Measurements from ENCODE around the gene CAPN5. TPM values are rescaled to one million over a fixed set of nuclear protein-coding genes. Genes with fewer than 3 reads are reported as not detected.

Gene CAPN5
- total RNA-seq, 2 experiments from 2014 or later, result 0.88 to 1.1 TPM

DNA sequence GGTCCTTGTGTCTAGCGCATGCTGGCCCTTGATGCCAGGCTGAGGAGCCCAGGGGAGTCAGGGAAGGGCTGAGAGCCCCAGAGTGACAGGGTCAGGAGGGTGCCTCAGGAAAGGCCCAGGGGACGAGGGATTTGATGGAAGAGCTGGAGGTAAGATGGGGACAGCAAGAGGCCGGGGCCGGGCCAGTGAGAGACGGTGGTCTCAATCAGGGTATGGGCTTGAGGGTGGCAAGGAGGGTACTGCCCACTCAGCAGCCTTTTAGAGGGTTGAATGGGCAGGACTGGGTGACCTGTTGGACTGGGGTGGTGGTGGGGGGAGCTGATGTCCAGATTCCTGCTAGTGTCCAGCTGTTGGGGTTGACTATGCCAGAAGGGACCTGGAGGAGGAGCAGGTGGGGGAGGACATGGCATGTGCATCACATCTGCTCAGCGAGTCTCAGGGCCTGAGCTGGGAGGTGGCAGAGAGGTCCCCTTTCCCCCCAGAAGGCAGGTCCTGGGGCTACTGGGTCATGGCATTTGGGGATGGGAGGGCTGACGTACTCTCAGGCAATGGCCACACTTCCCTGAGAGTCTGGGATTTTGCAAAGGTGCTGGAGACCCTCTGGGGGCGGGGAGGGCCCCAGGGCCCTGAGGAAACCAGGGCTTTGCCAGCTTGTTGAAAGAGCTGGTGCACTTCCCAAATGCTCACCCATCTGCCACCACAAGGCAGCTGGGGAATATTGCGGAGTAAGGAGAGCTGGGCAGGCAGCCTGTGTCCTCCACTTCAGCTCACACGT is 79.7 kb downstream of the CAPN5 start:
- CTCF ChIA-PET, result interaction anchor here (0.9 to 3.5 kb wide), 5 partner anchors 19 to 402 kb away, joined by 3 to 22 read pairs (median 3); no protein-coding TSS in a partner anchor
- Mint-ChIP-seq H3K36me3 (no peaks in the 10 kb centered on the region), H3K9me3 (no peaks in the 10 kb centered on the region), H3K4me3 (no peak overlapping the region), H3K4me1 (ENCODE audit: low read depth) (peaks cover 12% of the 10 kb centered on the region), H3K27me3 (no peaks in the 10 kb centered on the region), H3K27ac (no peak overlapping the region)
- POLR2A ChIA-PET, result no interaction called here
- DNase-seq, result no peak
- intact Hi-C loops (cut with micrococcal nuclease), result no loop called here

DNA sequence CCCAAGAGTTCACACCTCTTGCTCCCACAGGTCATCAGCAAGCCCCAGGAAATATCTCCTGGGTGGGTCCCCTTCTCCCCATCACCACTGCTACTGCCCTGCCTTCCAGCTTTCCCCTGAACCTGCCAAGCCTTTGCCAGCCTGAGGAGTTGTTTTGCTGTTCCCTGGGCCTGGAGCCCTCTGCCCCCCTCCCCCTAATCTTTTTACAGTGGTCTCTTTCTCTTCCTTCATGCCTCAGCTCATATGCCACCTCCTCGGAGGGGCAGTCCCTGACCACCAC is 80.2 kb downstream of the CAPN5 start:
- no peaks in the 10 kb centered on the region for H3K36me3 Mint-ChIP-seq
- intact Hi-C loops (cut with micrococcal nuclease), result no loop called here
- no peak overlapping the region for H3K27ac Mint-ChIP-seq
- ChIA-PET CTCF (interaction anchor here (0.9 to 3.5 kb wide), 4 partner anchors 20 to 401 kb away, joined by 3 to 22 read pairs (median 4); no protein-coding TSS in a partner anchor), POLR2A (no interaction called here)
- no peaks in the 10 kb centered on the region for H3K27me3 Mint-ChIP-seq
- H3K4me1 Mint-ChIP-seq (ENCODE audit: low read depth), result peaks cover 17% of the 10 kb centered on the region
- DNase-seq, result no peak
- no peaks in the 10 kb centered on the region for H3K9me3 Mint-ChIP-seq
- H3K4me3 Mint-ChIP-seq, result no peak overlapping the region

DNA sequence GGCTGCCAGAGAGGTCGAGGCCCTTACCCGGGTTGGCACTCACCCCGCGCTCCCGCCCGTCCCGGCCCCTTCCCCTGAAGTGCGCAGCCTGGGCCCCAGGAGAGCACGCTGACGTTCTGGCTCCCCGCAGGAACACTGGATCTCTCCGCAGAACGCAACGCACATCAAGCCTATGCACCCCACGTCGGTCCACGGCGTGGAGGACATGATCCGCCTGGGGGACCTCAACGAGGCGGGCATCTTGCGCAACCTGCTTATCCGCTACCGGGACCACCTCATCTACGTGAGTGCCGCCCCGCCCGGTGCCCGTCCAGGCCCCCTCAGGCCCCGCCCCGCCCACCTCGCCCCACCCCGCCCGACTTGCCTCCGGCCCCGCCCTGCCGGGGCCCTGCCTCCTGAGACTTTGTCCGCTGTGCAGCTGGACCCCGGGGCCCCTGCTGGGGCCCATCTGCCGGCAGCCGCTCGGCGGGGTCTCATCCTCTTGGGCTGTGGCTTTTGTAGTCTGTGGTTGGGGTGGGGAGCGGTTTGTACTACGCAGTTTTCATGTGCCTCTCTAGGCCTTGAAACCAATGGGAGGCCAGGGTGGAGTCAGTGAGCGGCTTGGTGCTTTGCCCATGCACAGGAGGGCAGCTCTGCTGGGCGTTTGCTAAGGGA is 81.0 kb downstream of the CAPN5 start:
- Mint-ChIP-seq H3K27ac (peak overlapping the region; percentile 10), H3K36me3 (no peaks in the 10 kb centered on the region), H3K27me3 (peaks cover 3% of the 10 kb centered on the region), H3K9me3 (no peaks in the 10 kb centered on the region), H3K4me3 (peak overlapping the region; percentile 46), H3K4me1 (ENCODE audit: low read depth) (peaks cover 26% of the 10 kb centered on the region)
- CTCF ChIA-PET, result interaction anchor here (0.7 to 3.5 kb wide), 3 partner anchors 21 to 40 kb away, joined by 3 to 22 read pairs (median 4); no protein-coding TSS in a partner anchor
- POLR2A ChIA-PET, result no interaction called here
- DNase-seq, result peak; percentile 47
- intact Hi-C loops (cut with micrococcal nuclease), result no loop called here

DNA sequence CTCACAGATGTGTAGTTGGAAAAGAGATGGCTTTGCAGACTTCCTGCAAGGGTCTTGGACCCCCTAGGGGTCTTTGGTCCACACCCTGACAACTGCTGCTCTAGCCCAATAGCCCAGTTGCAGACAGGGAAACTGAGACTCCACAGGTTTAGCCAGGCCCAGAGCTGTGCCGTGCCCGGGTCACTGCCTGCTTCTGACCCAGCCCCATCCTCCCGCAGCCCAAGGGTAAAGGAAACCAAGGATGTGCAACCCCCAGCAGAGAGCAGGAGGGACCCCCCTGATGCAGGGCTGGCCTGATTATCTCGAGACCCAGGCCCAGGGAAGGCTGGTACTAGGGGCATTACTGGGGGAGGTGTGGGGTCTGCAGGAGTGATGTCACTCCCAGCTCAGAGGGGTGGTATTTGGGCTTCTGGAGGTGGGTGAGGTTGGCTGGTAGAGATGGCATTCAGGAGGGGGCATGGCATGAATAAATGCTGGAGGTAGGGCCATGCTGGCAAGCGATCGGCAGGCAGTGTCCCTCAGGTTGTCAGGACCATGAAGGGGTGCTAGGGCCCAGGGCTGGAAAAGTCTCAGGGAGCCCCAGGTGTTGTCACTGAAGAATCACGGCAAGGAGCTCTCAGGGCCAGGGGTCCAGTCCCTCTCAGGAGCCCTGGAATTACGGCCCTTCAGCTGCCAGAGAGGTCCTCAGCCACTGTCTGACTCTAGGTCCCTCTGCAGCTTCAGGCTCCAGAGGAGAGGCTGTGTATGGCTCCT is 82.4 kb downstream of the CAPN5 start:
- H3K4me3 Mint-ChIP-seq, result no peak overlapping the region

DNA sequence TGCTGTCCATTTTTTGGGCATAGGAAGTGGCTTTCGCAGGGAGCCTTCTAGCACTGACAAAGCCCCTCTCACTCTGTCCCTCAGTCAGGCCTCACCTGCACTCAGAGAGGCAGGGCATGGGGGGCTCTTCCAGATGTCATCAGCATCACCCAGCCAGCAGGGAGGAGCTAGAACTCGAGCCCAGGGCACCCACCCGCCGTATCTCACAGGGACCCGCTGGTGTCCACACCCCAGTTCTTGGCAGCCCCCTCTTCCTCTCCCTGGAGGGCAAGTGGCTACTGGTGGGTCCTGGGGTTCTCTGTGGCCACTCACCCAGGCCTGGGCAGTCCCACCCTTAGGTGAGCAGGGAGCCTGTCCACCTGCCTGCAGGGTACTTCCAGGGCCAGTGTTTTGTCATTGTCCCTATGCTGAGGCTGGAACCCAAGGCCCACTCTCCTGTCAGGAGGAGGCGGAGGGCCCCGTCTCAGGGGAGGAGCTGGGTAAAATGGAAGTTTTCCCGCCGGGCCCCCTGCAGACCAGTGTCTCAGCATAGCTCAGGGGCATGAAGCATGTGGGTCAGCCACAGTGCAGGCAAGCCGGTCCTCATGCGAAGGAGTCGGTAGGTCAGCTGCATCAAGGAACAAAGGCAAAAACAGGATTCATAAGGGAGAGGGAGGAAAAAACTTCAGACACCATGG is 83.1 kb downstream of the CAPN5 start:
- intact Hi-C loops (cut with micrococcal nuclease), result loop anchor here (5.0 kb wide), 1 partner anchor 37 kb away; no protein-coding TSS in a partner anchor
- ChIA-PET POLR2A (no interaction called here), CTCF (interaction anchor here (1.1 kb wide), 1 partner anchor 23 kb away, joined by 3 read pairs; no protein-coding TSS in a partner anchor)
- no peak overlapping the region for H3K4me3 Mint-ChIP-seq
- no peak for DNase-seq
- peaks cover 33% of the 10 kb centered on the region for H3K4me1 Mint-ChIP-seq (ENCODE audit: low read depth)
- H3K36me3 Mint-ChIP-seq, result no peaks in the 10 kb centered on the region
- no peaks in the 10 kb centered on the region for H3K9me3 Mint-ChIP-seq
- H3K27me3 Mint-ChIP-seq, result peaks cover 3% of the 10 kb centered on the region
- no peak overlapping the region for H3K27ac Mint-ChIP-seq

More for the DNA sequence above, 82.4 kb downstream of the CAPN5 start:
- ChIA-PET POLR2A (no interaction called here), CTCF (no interaction called here)
- no peak overlapping the region for H3K27ac Mint-ChIP-seq
- H3K27me3 Mint-ChIP-seq, result peaks cover 3% of the 10 kb centered on the region
- intact Hi-C loops (cut with micrococcal nuclease), result no loop called here
- DNase-seq, result no peak
- H3K9me3 Mint-ChIP-seq, result no peaks in the 10 kb centered on the region
- H3K4me1 Mint-ChIP-seq (ENCODE audit: low read depth), result peaks cover 30% of the 10 kb centered on the region
- no peaks in the 10 kb centered on the region for H3K36me3 Mint-ChIP-seq

DNA sequence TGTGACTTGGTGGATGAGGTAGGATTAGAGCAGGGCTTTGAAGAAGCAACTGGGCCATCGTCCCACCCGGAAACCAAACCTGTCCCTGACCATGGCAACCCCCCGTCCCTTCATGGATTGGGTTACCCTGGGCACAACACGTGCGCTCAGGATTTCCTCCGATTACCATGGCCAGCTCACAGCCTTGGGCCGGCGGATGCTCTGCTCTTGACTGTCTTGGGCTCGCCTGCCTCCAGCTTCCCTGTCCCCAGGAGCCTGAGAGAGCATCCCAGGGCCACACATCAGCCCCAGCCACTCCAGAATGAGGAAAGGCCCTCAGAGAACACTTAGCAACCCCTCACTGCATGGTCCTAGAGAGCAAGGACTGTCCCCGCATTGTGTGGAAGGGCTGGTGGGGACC is 84.1 kb downstream of the CAPN5 start:
- peaks cover 33% of the 10 kb centered on the region for H3K4me1 Mint-ChIP-seq (ENCODE audit: low read depth)
- intact Hi-C loops (cut with micrococcal nuclease), result loop anchor here (5.0 kb wide), 1 partner anchor 36 kb away; no protein-coding TSS in a partner anchor
- peaks cover 3% of the 10 kb centered on the region for H3K27me3 Mint-ChIP-seq
- H3K27ac Mint-ChIP-seq, result no peak overlapping the region
- DNase-seq, result no peak
- POLR2A ChIA-PET, result no interaction called here
- H3K36me3 Mint-ChIP-seq, result no peaks in the 10 kb centered on the region
- CTCF ChIA-PET, result interaction anchor here (1.1 to 1.4 kb wide), 3 partner anchors 24 to 59 kb away, joined by 3 to 6 read pairs (median 4); no protein-coding TSS in a partner anchor
- H3K4me3 Mint-ChIP-seq, result no peak overlapping the region
- no peaks in the 10 kb centered on the region for H3K9me3 Mint-ChIP-seq

DNA sequence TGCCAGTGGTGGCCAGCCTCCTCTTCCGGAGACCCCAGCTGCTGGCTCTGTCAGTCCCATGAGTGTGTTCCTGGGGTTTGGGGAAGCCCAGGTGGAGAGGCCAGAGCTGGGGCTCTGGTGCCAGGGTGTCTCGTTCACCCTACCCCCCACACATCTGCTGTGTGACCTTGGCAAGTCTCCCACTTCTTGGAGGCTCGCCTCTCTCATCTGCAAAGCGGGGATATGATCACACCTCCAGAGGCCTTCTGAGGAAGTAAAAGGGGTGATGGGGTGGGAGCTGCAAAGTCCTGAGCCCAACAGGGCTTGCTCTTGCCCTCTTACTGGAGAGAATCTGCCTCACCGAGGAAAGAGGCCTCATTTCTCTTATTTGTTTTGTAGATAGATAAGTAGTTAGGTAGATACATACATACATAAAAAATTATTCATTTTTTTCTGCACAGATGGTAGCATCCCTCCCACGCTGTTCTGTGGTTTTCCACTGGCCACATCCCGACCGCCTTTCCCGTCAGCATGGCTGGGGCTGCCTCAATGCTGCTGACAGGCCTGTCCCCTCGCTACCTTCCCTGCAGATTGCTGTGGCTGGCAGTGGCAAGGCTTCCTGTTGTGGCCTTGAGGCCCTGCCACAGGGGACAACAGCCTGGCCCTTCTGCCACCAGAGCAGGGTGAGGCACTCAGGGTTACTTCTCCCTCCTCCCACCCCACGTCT is 85.2 kb downstream of the CAPN5 start:
- H3K4me1 Mint-ChIP-seq (ENCODE audit: low read depth), result peaks cover 33% of the 10 kb centered on the region
- ChIA-PET CTCF (interaction anchor here (1.1 to 1.4 kb wide), 2 partner anchors 25 to 61 kb away, joined by 4 to 6 read pairs; no protein-coding TSS in a partner anchor), POLR2A (no interaction called here)

DNA sequence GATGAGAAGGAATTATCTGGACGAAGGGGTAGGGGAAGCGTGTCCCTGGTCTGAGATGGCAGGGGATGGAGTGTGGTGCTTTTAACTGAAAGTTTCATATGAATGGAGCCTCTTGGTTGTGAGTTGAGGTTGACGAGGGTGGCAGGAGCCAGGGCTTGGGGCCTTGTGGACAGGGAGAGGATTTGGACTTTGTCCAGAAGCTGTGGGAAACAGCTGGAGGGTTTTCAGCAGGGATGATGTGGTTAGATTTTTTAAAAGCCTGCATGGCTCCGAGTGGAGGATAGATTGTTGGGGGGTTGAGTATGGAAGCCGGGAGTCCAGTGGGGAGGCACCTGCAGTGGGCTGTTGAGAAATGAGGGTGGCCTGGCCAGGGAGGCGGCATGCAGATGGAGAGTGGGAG is 86.1 kb downstream of the CAPN5 start:
- intact Hi-C loops (cut with micrococcal nuclease), result loop anchor here (5.0 kb wide), 1 partner anchor 34 kb away; no protein-coding TSS in a partner anchor
- Mint-ChIP-seq H3K4me1 (ENCODE audit: low read depth) (peaks cover 29% of the 10 kb centered on the region), H3K36me3 (no peaks in the 10 kb centered on the region), H3K27me3 (peaks cover 3% of the 10 kb centered on the region), H3K9me3 (no peaks in the 10 kb centered on the region), H3K27ac (peak overlapping the region; percentile 54), H3K4me3 (no peak overlapping the region)
- POLR2A ChIA-PET, result no interaction called here
- no peak for DNase-seq
- CTCF ChIA-PET, result interaction anchor here (4.9 kb wide), 1 partner anchor 26 kb away, joined by 26 read pairs; no protein-coding TSS in a partner anchor

More for the DNA sequence above, 85.2 kb downstream of the CAPN5 start:
- Mint-ChIP-seq H3K27me3 (peaks cover 3% of the 10 kb centered on the region), H3K27ac (peak overlapping the region; percentile 54), H3K36me3 (no peaks in the 10 kb centered on the region), H3K9me3 (no peaks in the 10 kb centered on the region), H3K4me3 (no peak overlapping the region)
- intact Hi-C loops (cut with micrococcal nuclease), result loop anchor here (5.0 kb wide), 1 partner anchor 35 kb away; no protein-coding TSS in a partner anchor
- DNase-seq, result peak; percentile 88

DNA sequence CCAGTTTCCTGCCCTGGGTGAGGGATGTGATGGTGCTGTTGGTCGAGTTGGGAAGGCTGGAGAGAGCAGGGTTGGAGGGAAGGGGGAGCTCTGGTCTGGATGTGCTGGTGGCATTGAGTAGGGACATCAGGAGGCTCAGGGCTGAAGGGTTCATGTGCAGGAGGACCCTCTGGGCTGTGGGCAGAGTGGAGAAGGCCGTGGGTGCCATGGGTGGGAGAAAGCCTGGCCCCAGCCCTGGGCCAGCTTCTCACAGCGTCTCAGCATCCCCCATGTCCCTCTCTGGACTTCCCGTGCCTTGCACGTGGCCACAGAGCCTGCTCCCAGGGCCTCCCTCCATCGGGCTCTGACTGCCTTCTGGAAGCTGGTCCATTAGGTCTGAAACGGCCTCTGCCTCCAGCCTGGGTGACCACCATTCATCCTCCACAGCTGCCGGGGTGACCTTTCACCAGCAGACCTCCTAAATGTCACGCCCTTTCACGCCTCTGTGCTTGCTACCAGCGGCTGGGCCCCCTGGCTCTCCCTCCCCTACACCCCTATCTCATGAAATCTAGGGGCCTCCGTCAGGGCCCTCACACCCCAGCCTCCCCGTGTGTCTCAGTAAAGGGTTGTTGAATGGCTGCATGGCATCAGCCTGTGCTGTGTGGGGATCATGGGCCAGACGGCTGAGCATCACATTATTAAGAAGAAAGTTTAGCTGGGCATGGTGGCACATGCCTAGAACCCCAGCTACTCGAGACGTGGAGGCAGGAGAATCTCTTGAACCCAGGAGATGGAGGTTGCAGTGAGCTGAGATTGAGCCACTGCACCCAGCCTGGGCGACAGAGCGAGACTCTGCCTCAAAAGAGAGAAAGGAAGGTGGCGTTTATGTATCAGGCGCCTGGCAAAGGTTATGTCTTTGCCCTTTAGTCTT is 86.8 kb downstream of the CAPN5 start:
- DNase-seq, result no peak
- Mint-ChIP-seq H3K36me3 (no peaks in the 10 kb centered on the region), H3K4me3 (no peak overlapping the region), H3K4me1 (ENCODE audit: low read depth) (peaks cover 24% of the 10 kb centered on the region), H3K27ac (no peak overlapping the region), H3K9me3 (no peaks in the 10 kb centered on the region), H3K27me3 (peaks cover 3% of the 10 kb centered on the region)
- ChIA-PET CTCF (interaction anchor here (4.9 kb wide), 1 partner anchor 27 kb away, joined by 26 read pairs; no protein-coding TSS in a partner anchor), POLR2A (no interaction called here)
- intact Hi-C loops (cut with micrococcal nuclease), result loop anchor here (5.0 kb wide), 1 partner anchor 34 kb away; no protein-coding TSS in a partner anchor

DNA sequence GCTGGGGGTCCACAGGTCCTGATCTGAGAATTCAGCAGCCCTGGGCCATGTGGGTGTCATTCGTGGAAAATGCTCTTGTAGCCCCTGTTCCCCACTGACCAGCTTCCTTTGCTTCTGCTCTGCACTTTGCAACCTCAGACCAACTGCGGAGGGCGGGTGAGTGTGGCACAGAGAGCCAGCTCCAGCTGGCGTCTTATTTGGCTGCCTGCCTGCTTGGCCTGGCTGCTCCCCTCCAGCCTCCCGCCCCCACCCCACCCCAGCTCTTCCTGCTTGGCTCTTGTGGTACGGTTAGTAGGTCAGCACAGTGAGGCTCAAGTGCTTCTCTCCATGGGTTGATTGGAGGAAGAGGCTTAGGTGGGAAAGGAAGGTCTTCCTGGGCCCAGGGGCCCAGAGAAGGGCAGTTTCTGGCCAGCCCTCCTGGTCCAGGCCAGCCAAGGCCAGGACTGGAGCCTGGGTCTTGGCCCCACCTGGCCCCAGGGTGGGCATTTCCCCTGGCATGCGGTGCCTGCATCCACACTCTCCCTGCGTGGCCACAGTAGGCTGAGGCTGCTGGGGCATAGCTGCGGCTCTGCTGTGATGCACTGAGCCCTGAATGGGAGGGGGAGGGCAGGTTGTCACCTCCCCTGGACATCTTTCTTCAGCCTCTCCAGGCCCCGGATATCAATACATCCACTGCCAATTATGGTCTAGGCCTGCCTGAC is 87.8 kb downstream of the CAPN5 start:
- ChIA-PET CTCF (interaction anchor here (4.9 kb wide), 1 partner anchor 28 kb away, joined by 26 read pairs; no protein-coding TSS in a partner anchor), POLR2A (no interaction called here)
- H3K36me3 Mint-ChIP-seq, result no peaks in the 10 kb centered on the region
- H3K27me3 Mint-ChIP-seq, result peaks cover 3% of the 10 kb centered on the region
- intact Hi-C loops (cut with micrococcal nuclease), result loop anchor here (5.0 kb wide), 1 partner anchor 33 kb away; no protein-coding TSS in a partner anchor
- no peak overlapping the region for H3K27ac Mint-ChIP-seq
- H3K4me3 Mint-ChIP-seq, result no peak overlapping the region
- peaks cover 24% of the 10 kb centered on the region for H3K4me1 Mint-ChIP-seq (ENCODE audit: low read depth)
- no peaks in the 10 kb centered on the region for H3K9me3 Mint-ChIP-seq
- DNase-seq, result no peak
